Endothelial cell (in vitro differentiated cells): ENCODE results near the gene GALNT2. TPM values are rescaled to one million over a fixed set of nuclear protein-coding genes. Genes with fewer than 3 reads are reported as not detected.

Experiments used
- DNase-seq: peaks from one replicate; pipeline ENCODE4 v3.0.0; 2021; ENCODE audit warnings: low spot score
- H3K27ac Mint-ChIP-seq: one replicate; pipeline ENCODE4 v1.8.0; 2021; ENCODE audit warnings: mixed read lengths, inconsistent platforms; ENCODE audit not compliant: unreplicated experiment
- H3K27me3 Mint-ChIP-seq: one replicate; pipeline ENCODE4 v1.8.0; 2021; ENCODE audit warnings: mild to moderate bottlenecking, moderate library complexity, mixed read lengths, inconsistent platforms; ENCODE audit not compliant: unreplicated experiment
- H3K36me3 Mint-ChIP-seq: one replicate; pipeline ENCODE4 v1.8.0; 2021; ENCODE audit warnings: mild to moderate bottlenecking, low read depth, mixed read lengths, inconsistent platforms; ENCODE audit not compliant: unreplicated experiment
- H3K4me1 Mint-ChIP-seq: one replicate; pipeline ENCODE4 v1.8.0; 2021; ENCODE audit warnings: mild to moderate bottlenecking, mixed read lengths, inconsistent platforms; ENCODE audit not compliant: unreplicated experiment
- H3K4me3 Mint-ChIP-seq: one replicate; pipeline ENCODE4 v1.8.0; 2021; ENCODE audit warnings: mild to moderate bottlenecking, mixed read lengths, inconsistent platforms; ENCODE audit not compliant: unreplicated experiment
- H3K9me3 Mint-ChIP-seq: one replicate; pipeline ENCODE4 v1.8.0; 2021; ENCODE audit warnings: mixed read lengths, inconsistent platforms; ENCODE audit not compliant: unreplicated experiment
- total RNA-seq: library from RNA; stranded (reverse); fragmentation: NEBNext Ultra II Directional; extraction: Animal tissue kit (Norgen Biotek cat#: 25700); gene quantifications from one replicate; pipeline ENCODE4 v1.2.1, GENCODE V29; 2021; ENCODE audit not compliant: unreplicated experiment
- TF ChIP-seq, protein P1 (sequence below): fragments of 200-600 bp; sonication (generic); IDR thresholded peaks from one replicate; pipeline ENCODE4 v1.5.0; 2021; ENCODE audit warnings: antibody characterized with exemption; ENCODE audit not compliant: unreplicated experiment

GALNT2 gene
- total RNA-seq, 1 donor from 2014 or later: 74.8 TPM

DNA sequence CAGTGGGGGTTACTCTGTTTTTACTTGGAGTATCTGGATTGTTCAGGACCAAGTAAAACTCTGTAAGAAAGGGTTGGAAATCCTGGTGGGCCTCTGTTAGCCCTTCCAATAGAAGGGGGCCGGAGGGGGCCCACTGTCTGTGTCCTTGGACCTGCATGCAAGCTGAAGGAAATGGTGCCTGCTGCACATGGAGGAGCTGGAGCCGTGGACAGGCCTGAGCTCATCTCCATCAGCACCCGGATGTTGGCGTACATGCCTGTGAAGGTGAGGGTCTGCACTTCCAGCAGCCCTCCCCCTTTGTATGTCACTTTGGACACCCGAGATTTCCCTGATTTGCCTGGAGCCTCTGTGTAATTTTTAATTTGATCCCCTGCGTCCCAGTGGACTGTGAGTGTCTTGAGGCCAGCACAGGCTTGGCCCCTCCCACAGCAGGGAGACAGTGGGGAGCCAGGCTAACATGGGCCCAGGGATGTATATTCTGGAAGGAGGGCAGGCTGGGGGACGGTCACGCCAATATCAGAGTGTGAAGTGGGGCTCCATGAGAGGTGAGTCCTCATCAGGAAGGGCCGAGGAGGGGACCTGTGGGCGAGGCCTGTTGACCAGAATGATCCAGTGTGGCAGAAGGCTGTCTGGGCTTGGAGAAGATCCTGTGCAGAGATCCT is 16.8 kb downstream of the GALNT2 start:
- H3K27me3 Mint-ChIP-seq: peaks cover 12% of the 10 kb centered on the region
- DNase-seq: no peak
- H3K4me3 Mint-ChIP-seq: no peak overlapping the region
- TF ChIP-seq, protein P1, sequence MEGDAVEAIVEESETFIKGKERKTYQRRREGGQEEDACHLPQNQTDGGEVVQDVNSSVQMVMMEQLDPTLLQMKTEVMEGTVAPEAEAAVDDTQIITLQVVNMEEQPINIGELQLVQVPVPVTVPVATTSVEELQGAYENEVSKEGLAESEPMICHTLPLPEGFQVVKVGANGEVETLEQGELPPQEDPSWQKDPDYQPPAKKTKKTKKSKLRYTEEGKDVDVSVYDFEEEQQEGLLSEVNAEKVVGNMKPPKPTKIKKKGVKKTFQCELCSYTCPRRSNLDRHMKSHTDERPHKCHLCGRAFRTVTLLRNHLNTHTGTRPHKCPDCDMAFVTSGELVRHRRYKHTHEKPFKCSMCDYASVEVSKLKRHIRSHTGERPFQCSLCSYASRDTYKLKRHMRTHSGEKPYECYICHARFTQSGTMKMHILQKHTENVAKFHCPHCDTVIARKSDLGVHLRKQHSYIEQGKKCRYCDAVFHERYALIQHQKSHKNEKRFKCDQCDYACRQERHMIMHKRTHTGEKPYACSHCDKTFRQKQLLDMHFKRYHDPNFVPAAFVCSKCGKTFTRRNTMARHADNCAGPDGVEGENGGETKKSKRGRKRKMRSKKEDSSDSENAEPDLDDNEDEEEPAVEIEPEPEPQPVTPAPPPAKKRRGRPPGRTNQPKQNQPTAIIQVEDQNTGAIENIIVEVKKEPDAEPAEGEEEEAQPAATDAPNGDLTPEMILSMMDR: no peak
- H3K9me3 Mint-ChIP-seq: no peaks in the 10 kb centered on the region
- peaks cover 12% of the 10 kb centered on the region for H3K36me3 Mint-ChIP-seq
- H3K4me1 Mint-ChIP-seq: peaks cover 10% of the 10 kb centered on the region
- H3K27ac Mint-ChIP-seq: no peak overlapping the region

GRCh38 chr1:230084408-230085177 is 17.6 kb downstream of the GALNT2 start:
- Mint-ChIP-seq H3K4me3 (no peak overlapping the region), H3K27ac (peak overlapping the region; percentile 13), H3K27me3 (peaks cover 12% of the 10 kb centered on the region), H3K9me3 (no peaks in the 10 kb centered on the region), H3K4me1 (peaks cover 10% of the 10 kb centered on the region), H3K36me3 (peaks cover 12% of the 10 kb centered on the region)
- no peak for DNase-seq
- TF ChIP-seq, protein P1: no peak

DNA sequence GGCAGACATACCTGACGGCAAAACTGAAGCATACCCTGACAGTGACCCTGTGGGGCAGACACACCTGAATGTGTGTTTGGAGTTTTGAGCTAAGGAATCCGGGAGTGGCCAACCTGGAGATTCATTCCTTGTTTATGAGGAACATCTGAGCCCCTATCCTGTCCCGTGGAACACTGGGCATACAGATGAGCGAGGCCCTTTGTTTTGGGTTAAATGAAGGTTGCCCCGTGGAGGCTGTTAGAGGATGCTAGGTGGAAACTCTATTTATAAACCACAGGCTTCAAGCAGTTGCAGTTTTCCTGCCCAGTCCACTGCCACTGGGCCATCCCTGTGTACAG is 18.1 kb downstream of the GALNT2 start:
- H3K4me3 Mint-ChIP-seq: no peak overlapping the region
- DNase-seq: no peak
- peaks cover 12% of the 10 kb centered on the region for H3K36me3 Mint-ChIP-seq
- TF ChIP-seq, protein P1: no peak
- H3K4me1 Mint-ChIP-seq: peaks cover 10% of the 10 kb centered on the region
- H3K9me3 Mint-ChIP-seq: no peaks in the 10 kb centered on the region
- H3K27me3 Mint-ChIP-seq: peaks cover 12% of the 10 kb centered on the region
- peak overlapping the region; percentile 13 for H3K27ac Mint-ChIP-seq

DNA sequence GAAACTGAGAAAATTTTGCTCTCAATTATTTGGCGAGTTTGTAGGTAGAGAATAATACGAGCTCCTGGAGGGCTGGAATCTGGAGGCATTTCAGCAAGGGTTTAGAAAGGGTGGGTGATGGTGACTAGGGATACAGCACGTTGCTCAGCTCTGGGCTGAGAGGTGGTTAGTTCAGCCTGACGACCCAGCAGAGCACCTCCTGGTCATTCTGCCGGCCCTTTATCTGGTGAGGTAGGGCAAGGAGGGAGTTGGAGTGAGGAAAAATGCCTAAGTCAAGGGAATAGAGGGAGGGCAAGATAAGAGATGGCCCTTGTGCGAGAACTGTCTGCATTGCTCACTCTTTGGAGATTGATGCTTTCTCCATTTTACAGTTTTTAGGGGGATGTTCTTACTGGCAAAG is 19.1 kb downstream of the GALNT2 start:
- no peaks in the 10 kb centered on the region for H3K9me3 Mint-ChIP-seq
- H3K36me3 Mint-ChIP-seq: peaks cover 12% of the 10 kb centered on the region
- TF ChIP-seq, protein P1: no peak
- H3K4me3 Mint-ChIP-seq: no peak overlapping the region
- DNase-seq: no peak
- H3K27me3 Mint-ChIP-seq: peaks cover 12% of the 10 kb centered on the region
- no peak overlapping the region for H3K27ac Mint-ChIP-seq
- H3K4me1 Mint-ChIP-seq: peaks cover 10% of the 10 kb centered on the region
